KOPT-K1 (cell line): ENCODE data around the gene BRF1.
"Not testable (repeated sequence)": the region's sequence is repeated elsewhere in the genome, so short reads cannot be mapped to it uniquely, and the experiment has no call there.

Experiments
- H3K27ac ChIP-seq: fragments of 200-600 bp; sonication (generic); 2 replicates; pipeline ENCODE4 v1.5.1; 2016; ENCODE audit warnings: antibody characterized with exemption, mild to moderate bottlenecking, low read depth, low read length; ENCODE audit not compliant: poor library complexity, severe bottlenecking
- H3K36me3 ChIP-seq: fragments of 200-600 bp; sonication (generic); 2 replicates; pipeline ENCODE4 v1.5.1; 2017; ENCODE audit warnings: antibody characterized with exemption, mild to moderate bottlenecking, low read length, moderate library complexity; ENCODE audit not compliant: insufficient read depth
- H3K9me3 ChIP-seq: fragments of 200-600 bp; sonication (generic); 2 replicates; pipeline ENCODE4 v1.5.1; 2017; ENCODE audit warnings: antibody characterized with exemption, low read length, mild to moderate bottlenecking; ENCODE audit not compliant: insufficient read depth, poor library complexity, severe bottlenecking

BRF1 gene

GRCh38 chr14:105279642-105280361 lies 21.0 kb downstream of the BRF1 start:
- no peaks in the 10 kb centered on the region for H3K9me3 ChIP-seq
- no peak overlapping the region for H3K27ac ChIP-seq
- H3K36me3 ChIP-seq: peaks cover 7% of the 10 kb centered on the region; the same call in 1 of the 2 replicates

DNA sequence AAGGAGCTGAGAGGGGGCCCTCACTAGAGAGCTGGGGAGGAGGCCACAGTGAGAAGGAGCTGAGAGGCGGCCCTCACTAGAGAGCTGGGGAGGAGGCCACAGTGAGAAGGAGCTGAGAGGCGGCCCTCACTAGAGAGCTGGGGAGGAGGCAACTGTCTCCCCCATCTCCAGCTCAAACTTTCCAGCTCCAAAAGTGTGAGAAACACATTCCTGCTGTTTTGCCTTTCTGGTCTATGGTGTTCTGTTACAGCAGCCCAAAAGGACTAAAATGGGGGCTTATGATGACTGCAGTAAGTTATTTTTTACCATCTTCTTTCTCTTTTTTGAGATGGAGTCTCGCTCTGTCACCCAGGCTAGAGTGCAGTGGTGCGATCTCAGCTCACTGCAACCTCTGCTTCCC lies 23.4 kb downstream of the BRF1 start:
- not testable (repeated sequence) for H3K9me3 ChIP-seq, H3K27ac ChIP-seq, H3K36me3 ChIP-seq

- Histone ChIP-seq H3K9me3 (no peaks in the 10 kb centered on the region), H3K27ac (no peak overlapping the region), H3K36me3 (no peaks in the 10 kb centered on the region)
Measured at GRCh38 chr14:105275267-105275946, 25.4 kb downstream of the BRF1 start.

- Histone ChIP-seq H3K36me3 (no peaks in the 10 kb centered on the region), H3K27ac (no peak overlapping the region), H3K9me3 (no peaks in the 10 kb centered on the region)
Measured at GRCh38 chr14:105274637-105275036, 26.2 kb downstream of the BRF1 start.

GRCh38 chr14:105273062-105273461 lies 27.7 kb downstream of the BRF1 start:
- Histone ChIP-seq H3K9me3 (no peaks in the 10 kb centered on the region), H3K36me3 (no peaks in the 10 kb centered on the region), H3K27ac (no peak overlapping the region)

DNA sequence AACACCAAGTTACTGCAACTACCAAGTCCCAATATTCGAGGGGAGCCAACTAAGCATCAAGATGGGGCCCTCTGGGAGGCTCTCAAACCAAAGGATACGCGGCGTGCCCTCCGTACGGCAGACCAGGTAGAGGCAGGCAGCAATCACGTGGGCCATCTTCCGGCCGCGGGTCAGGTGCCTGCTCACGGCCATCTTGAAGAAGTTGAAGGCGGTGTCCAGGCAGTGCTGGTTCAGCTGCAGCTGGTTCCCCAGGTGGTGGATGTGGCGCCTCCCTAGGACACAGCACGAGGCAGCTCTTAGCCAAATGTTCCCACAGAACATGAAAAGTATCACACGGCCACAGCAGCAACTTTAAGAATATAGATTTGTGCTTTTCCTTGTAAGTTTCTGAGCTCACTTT lies 28.2 kb downstream of the BRF1 start:
- Histone ChIP-seq H3K27ac (no peak overlapping the region), H3K9me3 (no peaks in the 10 kb centered on the region), H3K36me3 (no peaks in the 10 kb centered on the region)

DNA sequence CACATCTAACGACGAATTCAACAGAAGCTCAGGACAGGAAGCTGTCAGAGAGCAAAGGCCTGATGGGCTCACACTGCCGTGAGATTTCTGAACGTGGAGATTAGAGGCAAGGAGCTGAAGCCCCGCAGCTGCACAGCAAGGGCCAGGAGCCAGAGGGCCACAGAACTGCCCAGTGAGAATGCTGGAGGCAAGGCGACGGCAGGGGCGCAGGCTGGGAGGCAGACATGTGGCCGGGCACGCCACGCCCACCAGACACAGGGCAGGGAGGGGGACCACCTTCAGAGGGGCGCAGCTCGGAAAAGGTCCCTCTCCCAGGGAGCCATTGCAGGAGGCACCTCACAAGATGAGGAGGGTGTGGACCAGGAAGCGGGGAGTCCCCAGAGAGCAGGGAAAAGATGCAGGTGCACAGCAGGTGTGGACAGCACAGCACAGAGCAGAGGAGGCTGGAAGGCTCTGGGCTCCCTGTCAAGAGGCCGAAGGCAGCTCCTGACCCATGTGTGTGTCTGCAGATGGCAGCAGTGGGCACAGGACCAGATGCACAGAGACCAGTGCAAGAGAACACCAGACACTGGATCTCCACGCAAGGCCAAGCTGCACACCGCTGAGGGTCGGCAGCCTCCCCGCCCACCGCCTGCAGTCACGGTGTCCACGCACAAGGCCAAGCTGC lies 29.4 kb downstream of the BRF1 start:
- H3K27ac ChIP-seq: no peak overlapping the region
- no peaks in the 10 kb centered on the region for H3K36me3 ChIP-seq
- H3K9me3 ChIP-seq: no peaks in the 10 kb centered on the region

- no peaks in the 10 kb centered on the region for H3K9me3 ChIP-seq
Measured at GRCh38 chr14:105269405-105269804, 31.4 kb downstream of the BRF1 start.

GRCh38 chr14:105268736-105269354 lies 32.0 kb downstream of the BRF1 start:
- no peak overlapping the region for H3K27ac ChIP-seq
- H3K36me3 ChIP-seq: no peaks in the 10 kb centered on the region; the same call in 1 of the 2 replicates
- no peaks in the 10 kb centered on the region for H3K9me3 ChIP-seq

More at GRCh38 chr14:105269405-105269804, 31.4 kb downstream of the BRF1 start:
- no peak overlapping the region for H3K27ac ChIP-seq
- no peaks in the 10 kb centered on the region; the same call in 1 of the 2 replicates for H3K36me3 ChIP-seq

DNA sequence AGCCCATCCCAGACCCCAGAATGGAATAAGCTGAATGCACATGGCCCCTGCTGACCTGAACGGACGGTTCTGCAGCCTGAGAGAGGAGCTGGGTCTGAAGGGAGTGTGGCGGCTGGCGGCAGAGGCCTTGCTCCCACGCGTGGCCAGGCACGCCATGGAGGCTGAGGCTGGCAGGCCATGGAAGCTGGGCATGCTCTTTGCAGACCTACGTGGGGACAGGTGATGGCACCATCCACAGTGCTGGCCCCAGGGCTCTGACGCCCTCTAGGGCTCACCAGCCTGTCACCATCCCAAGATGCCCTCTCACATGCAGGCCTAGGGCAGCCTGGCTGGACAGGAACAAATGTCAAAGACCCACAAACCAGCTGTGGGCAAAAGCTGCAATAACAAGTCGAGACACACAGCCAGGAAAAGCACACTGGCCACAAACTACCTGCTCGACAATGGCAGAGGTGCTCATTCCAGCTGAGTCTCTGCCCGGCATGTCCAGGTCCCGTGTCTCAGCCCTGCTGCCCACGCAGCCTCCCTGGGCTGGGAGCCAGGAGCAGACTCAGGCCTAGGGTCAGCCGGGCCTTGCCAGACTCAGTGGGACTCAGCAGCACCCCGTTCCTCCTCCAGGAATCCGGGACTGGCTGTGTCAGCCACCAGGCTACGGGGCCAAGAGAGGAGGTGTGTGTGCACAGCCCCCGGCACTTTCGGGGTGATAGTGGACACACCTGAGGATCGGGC lies 32.8 kb downstream of the BRF1 start:
- Histone ChIP-seq H3K27ac (no peak overlapping the region), H3K9me3 (no peaks in the 10 kb centered on the region), H3K36me3 (no peaks in the 10 kb centered on the region; the same call in 1 of the 2 replicates)

GRCh38 chr14:105261781-105262180 lies 39.0 kb downstream of the BRF1 start:
- Histone ChIP-seq H3K27ac (no peak overlapping the region), H3K36me3 (peaks cover 14% of the 10 kb centered on the region; the same call in 1 of the 2 replicates), H3K9me3 (no peaks in the 10 kb centered on the region)

DNA sequence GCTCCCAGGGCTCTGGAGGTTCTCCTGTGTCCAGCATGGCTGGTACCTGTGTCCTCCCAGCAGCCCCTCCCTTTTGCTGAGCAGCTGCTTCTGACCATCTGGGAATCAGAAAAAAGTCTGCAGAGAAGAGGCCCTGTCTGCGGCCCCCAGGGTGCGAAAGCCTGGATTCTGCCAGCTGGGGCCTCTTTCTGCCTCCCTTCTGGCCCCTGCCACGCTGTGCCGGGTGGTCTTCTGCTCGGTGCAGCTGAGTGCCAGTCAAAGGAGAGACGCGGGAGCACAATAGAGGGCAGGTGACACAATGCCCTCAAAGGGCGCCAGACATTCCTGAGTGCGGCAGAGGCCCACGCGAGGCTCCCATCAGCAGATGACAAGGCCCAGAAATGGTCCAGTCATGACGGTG lies 39.8 kb downstream of the BRF1 start:
- peaks cover 21% of the 10 kb centered on the region; the same call in 1 of the 2 replicates for H3K36me3 ChIP-seq
- H3K9me3 ChIP-seq: no peaks in the 10 kb centered on the region
- H3K27ac ChIP-seq: no peak overlapping the region

DNA sequence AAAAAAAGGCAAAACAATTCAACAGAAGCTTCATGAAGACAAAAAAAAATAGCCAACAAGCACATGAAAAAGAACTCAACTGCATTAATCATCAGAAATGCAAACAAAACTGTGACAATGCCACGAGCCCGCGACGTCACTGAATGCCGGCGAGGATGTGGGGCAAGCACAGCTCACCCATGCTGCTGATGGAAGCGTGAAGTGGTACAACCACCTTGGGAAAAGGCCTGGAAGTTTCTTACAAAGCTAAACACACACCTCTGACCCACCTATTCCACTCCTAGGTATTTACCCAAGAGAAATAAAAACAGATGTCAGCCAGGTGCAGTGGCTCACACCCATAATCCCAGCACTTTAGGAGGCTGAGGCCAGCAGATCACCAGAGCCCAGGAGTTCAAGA lies 42.0 kb downstream of the BRF1 start:
- peaks cover 21% of the 10 kb centered on the region; the same call in 1 of the 2 replicates for H3K36me3 ChIP-seq
- no peaks in the 10 kb centered on the region for H3K9me3 ChIP-seq
- H3K27ac ChIP-seq: no peak overlapping the region

GRCh38 chr14:105257464-105257863 lies 43.3 kb downstream of the BRF1 start:
- H3K27ac ChIP-seq: no peak overlapping the region
- H3K9me3 ChIP-seq: no peaks in the 10 kb centered on the region
- H3K36me3 ChIP-seq: peaks cover 29% of the 10 kb centered on the region; the same call in 1 of the 2 replicates
